Mesendoderm (in vitro differentiated cells): ENCODE data around the gene NECTIN2.
A peak's percentile ranks its signal among the peaks of the same experiment; 100 is the strongest.
"Not testable (repeated sequence)": the region's sequence is repeated elsewhere in the genome, so short reads cannot be mapped to it uniquely, and the experiment has no call there.

Experiments used
- DNase-seq: peaks from one replicate; pipeline ENCODE4 v3.0.0; 2013
- H2AK5ac ChIP-seq: 2 replicates; pipeline ENCODE4 v1.6.1; 2013; ENCODE audit warnings: low read length, inconsistent platforms
- H2BK120ac ChIP-seq: 2 replicates; pipeline ENCODE4 v1.6.1; 2013; ENCODE audit warnings: low read depth, mild to moderate bottlenecking, low read length, moderate library complexity, mixed read lengths
- H2BK15ac ChIP-seq: replicated peaks from 2 replicates; pipeline ENCODE4 v1.6.1; 2013; ENCODE audit warnings: low read depth, mild to moderate bottlenecking, moderate library complexity
- H2BK5ac ChIP-seq: 2 replicates; pipeline ENCODE4 v1.6.1; 2013; ENCODE audit warnings: low read length, inconsistent platforms
- H3K18ac ChIP-seq: 2 replicates; pipeline ENCODE4 v1.6.1; 2013; ENCODE audit warnings: mild to moderate bottlenecking, low read length, mixed read lengths
- H3K23ac ChIP-seq: one replicate; pipeline ENCODE4 v1.6.1; 2013; ENCODE audit warnings: low read length
- H3K27ac ChIP-seq: 2 replicates; pipeline ENCODE4 v1.5.1; 2013; ENCODE audit warnings: low read depth, mild to moderate bottlenecking, inconsistent platforms, low read length, moderate library complexity
- H3K27me3 ChIP-seq: 2 replicates; pipeline ENCODE4 v1.6.1; 2013; ENCODE audit warnings: low read length, control low read depth, mild to moderate bottlenecking, inconsistent platforms; ENCODE audit not compliant: insufficient read depth, poor library complexity
- H3K36me3 ChIP-seq: 2 replicates; pipeline ENCODE4 v1.6.1; 2013; ENCODE audit warnings: low read length, inconsistent platforms; ENCODE audit not compliant: control insufficient read depth, insufficient read depth
- H3K4ac ChIP-seq: one replicate; pipeline ENCODE4 v1.6.1; 2013; ENCODE audit warnings: low read depth, mild to moderate bottlenecking, low read length, moderate library complexity
- H3K4me1 ChIP-seq: 2 replicates; pipeline ENCODE4 v1.6.1; 2013; ENCODE audit warnings: low read depth, low read length, inconsistent platforms; ENCODE audit not compliant: control insufficient read depth
- H3K4me2 ChIP-seq: 2 replicates; pipeline ENCODE4 v1.6.1; 2013; ENCODE audit warnings: low read length
- H3K4me3 ChIP-seq: 2 replicates; pipeline ENCODE4 v1.5.1; 2013; ENCODE audit warnings: mild to moderate bottlenecking, low read length
- H3K56ac ChIP-seq: one replicate; pipeline ENCODE4 v1.6.1; 2013; ENCODE audit warnings: low read length
- H3K79me1 ChIP-seq: 2 replicates; pipeline ENCODE4 v1.6.1; 2013; ENCODE audit warnings: low read length, inconsistent platforms
- H3K79me2 ChIP-seq: 2 replicates; pipeline ENCODE4 v1.6.1; 2013; ENCODE audit warnings: mild to moderate bottlenecking, low read length; ENCODE audit not compliant: control insufficient read depth, insufficient read depth
- H3K9ac ChIP-seq: 2 replicates; pipeline ENCODE4 v1.6.1; 2013; ENCODE audit warnings: low read length, inconsistent platforms
- H4K5ac ChIP-seq: one replicate; pipeline ENCODE4 v1.6.1; 2013; ENCODE audit warnings: low read length
- H4K8ac ChIP-seq: one replicate; pipeline ENCODE4 v1.6.1; 2013; ENCODE audit warnings: low read depth, mild to moderate bottlenecking, control low read depth, low read length, moderate library complexity
- WGBS: extraction: QIAGEN DNeasy Blood & Tissue Kit; methylation state at CpG from one replicate; pipeline ENCODE4 v1.1.7; 2013; ENCODE audit warnings: low lambda C conversion rate, missing lambda C conversion rate; ENCODE audit not compliant: insufficient coverage; ENCODE audit errors: extremely low coverage; 5-methylcytosine and 5-hydroxymethylcytosine counted together

NECTIN2 gene

DNA sequence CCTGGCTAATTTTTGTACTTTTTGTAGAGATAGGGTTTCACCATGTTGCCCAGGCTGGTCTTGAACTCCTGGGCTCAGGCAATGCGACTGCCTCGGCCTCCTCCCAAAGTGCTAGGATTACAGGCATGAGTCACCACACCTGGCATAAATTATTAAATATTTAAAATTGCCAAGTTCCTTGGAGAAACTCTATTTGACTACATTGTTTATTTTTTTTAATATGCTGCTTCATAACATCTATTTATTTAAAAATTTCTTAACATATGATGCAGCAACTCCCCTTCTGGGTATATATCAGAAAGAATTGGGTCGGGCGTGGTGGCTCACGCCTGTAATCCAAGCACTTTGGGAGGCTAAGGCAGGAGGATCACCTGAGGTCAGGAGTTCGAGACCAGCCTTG is 13.2 kb upstream of the NECTIN2 start:
- not testable (repeated sequence) for H3K4ac ChIP-seq, H3K27ac ChIP-seq, H3K56ac ChIP-seq, H3K4me3 ChIP-seq, H3K9ac ChIP-seq, H3K18ac ChIP-seq, H3K79me2 ChIP-seq, H4K8ac ChIP-seq, H2BK120ac ChIP-seq, H2BK5ac ChIP-seq, H3K27me3 ChIP-seq, H3K4me2 ChIP-seq, H3K4me1 ChIP-seq, H3K36me3 ChIP-seq, H2BK15ac ChIP-seq, H3K79me1 ChIP-seq, H2AK5ac ChIP-seq, DNase-seq, H4K5ac ChIP-seq, H3K23ac ChIP-seq
- WGBS: no CpG with 5 or more reads among the region's 6 CpGs

GRCh38 chr19:44834399-44834798 is 11.7 kb upstream of the NECTIN2 start:
- H3K4me1 ChIP-seq, H2BK15ac ChIP-seq, H3K18ac ChIP-seq, H4K5ac ChIP-seq, DNase-seq, H3K56ac ChIP-seq, H3K36me3 ChIP-seq, H2AK5ac ChIP-seq, H3K4me3 ChIP-seq, H3K27me3 ChIP-seq, H3K79me2 ChIP-seq, H3K4me2 ChIP-seq, H2BK5ac ChIP-seq, H3K23ac ChIP-seq, H3K27ac ChIP-seq, H2BK120ac ChIP-seq, H4K8ac ChIP-seq, H3K4ac ChIP-seq, H3K79me1 ChIP-seq, H3K9ac ChIP-seq: not testable (repeated sequence)
- no CpG with 5 or more reads among the region's 8 CpGs for WGBS

GRCh38 chr19:44839276-44839675 is 6.8 kb upstream of the NECTIN2 start:
- Histone ChIP-seq H3K4me2 (no peak overlapping the region), H3K36me3 (no peaks in the 10 kb centered on the region), H2BK120ac (no peak overlapping the region), H3K4me3 (no peak overlapping the region), H3K9ac (no peak overlapping the region), H4K8ac (no peak overlapping the region), H2AK5ac (no peak overlapping the region), H3K27me3 (no peaks in the 10 kb centered on the region), H3K27ac (no peak overlapping the region), H4K5ac (no peak overlapping the region), H3K4me1 (no peaks in the 10 kb centered on the region), H3K79me1 (no peaks in the 10 kb centered on the region), H2BK15ac (no peak overlapping the region), H3K56ac (no peak overlapping the region), H2BK5ac (no peak overlapping the region), H3K18ac (no peak overlapping the region), H3K79me2 (no peaks in the 10 kb centered on the region), H3K4ac (no peak overlapping the region), H3K23ac (no peak overlapping the region)
- peak; percentile 59 for DNase-seq
- no CpG with 5 or more reads among the region's 2 CpGs for WGBS

DNA sequence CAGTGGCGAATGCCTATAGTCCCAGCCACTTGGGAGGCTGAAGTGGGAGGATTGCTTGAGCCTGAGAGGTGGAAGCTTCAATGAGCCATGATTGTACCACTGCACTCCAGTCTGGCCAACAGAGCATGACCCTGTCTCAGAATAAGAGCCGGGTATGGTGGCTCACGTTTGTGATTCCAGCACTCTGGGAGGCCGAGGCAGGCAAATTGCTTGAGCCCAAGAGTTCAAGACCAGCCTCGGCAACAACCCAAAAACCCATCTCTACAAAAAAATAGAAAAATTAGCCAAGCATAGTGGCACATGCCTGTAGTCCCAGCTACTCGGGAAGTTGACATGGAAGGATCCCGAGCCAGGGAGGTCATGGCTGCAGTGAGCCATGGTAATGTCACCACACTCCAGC is 5.3 kb upstream of the NECTIN2 start:
- Histone ChIP-seq H3K18ac (no peak overlapping the region), H3K56ac (no peak overlapping the region), H3K79me2 (no peaks in the 10 kb centered on the region), H3K4me3 (no peak overlapping the region), H2AK5ac (no peak overlapping the region), H3K27me3 (no peaks in the 10 kb centered on the region), H2BK5ac (no peak overlapping the region), H3K23ac (no peak overlapping the region), H4K5ac (no peak overlapping the region), H2BK15ac (no peak overlapping the region), H3K36me3 (no peaks in the 10 kb centered on the region), H2BK120ac (no peak overlapping the region), H3K9ac (no peak overlapping the region), H3K4me1 (no peaks in the 10 kb centered on the region), H3K4me2 (no peak overlapping the region), H3K4ac (no peak overlapping the region), H4K8ac (no peak overlapping the region), H3K27ac (no peak overlapping the region), H3K79me1 (no peaks in the 10 kb centered on the region)
- no peak for DNase-seq
- no CpG with 5 or more reads among the region's 7 CpGs for WGBS

DNA sequence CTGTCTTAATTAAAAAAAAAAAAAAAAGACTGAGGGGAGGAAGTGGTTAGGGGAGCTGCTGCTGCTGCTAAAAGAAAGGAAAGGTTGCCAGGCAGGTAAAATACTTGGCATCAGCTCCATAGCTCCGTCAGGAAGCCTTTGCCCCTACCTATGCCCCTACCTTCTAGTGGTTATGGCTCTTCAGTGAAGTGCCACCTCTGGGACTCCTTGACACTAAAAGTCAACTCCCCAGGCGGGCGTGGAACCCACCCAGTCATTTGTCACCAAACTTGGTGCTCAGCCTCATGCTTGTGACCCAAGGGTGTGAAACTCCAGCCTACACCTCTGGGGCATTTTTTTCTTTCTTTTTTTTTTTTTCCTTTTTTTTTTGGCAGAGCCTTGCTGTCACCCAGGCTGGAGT is 4.9 kb upstream of the NECTIN2 start:
- no peak overlapping the region for H2BK5ac ChIP-seq
- H2AK5ac ChIP-seq: no peak overlapping the region
- no peak overlapping the region for H2BK15ac ChIP-seq
- WGBS: no CpG with 5 or more reads among the region's 3 CpGs
- H3K18ac ChIP-seq: no peak overlapping the region
- no peaks in the 10 kb centered on the region for H3K79me1 ChIP-seq
- no peak overlapping the region for H3K27ac ChIP-seq
- no peaks in the 10 kb centered on the region for H3K79me2 ChIP-seq
- H3K36me3 ChIP-seq: no peaks in the 10 kb centered on the region
- no peak for DNase-seq
- no peak overlapping the region for H3K4me3 ChIP-seq
- H4K8ac ChIP-seq: no peak overlapping the region
- H3K4ac ChIP-seq: no peak overlapping the region
- H3K27me3 ChIP-seq: no peaks in the 10 kb centered on the region
- no peak overlapping the region for H3K9ac ChIP-seq
- no peak overlapping the region for H2BK120ac ChIP-seq
- H3K4me2 ChIP-seq: no peak overlapping the region
- no peak overlapping the region for H4K5ac ChIP-seq
- H3K56ac ChIP-seq: no peak overlapping the region
- no peaks in the 10 kb centered on the region for H3K4me1 ChIP-seq
- no peak overlapping the region for H3K23ac ChIP-seq

GRCh38 chr19:44845286-44845611 is 848 bp upstream of the NECTIN2 start:
- no peak overlapping the region for H4K8ac ChIP-seq
- no peak overlapping the region for H3K27ac ChIP-seq
- no peaks in the 10 kb centered on the region for H3K36me3 ChIP-seq
- no peak overlapping the region for H3K18ac ChIP-seq
- WGBS: no CpG with 5 or more reads among the region's 12 CpGs
- H3K23ac ChIP-seq: no peak overlapping the region
- no peaks in the 10 kb centered on the region for H3K27me3 ChIP-seq
- no peak overlapping the region for H3K4me3 ChIP-seq
- no peak for DNase-seq
- no peak overlapping the region for H3K9ac ChIP-seq
- no peak overlapping the region for H2BK5ac ChIP-seq
- peaks cover 4% of the 10 kb centered on the region for H3K79me1 ChIP-seq
- H3K4ac ChIP-seq: no peak overlapping the region
- no peak overlapping the region for H3K4me2 ChIP-seq
- H2BK120ac ChIP-seq: no peak overlapping the region
- H2BK15ac ChIP-seq: no peak overlapping the region
- no peak overlapping the region for H4K5ac ChIP-seq
- peaks cover 7% of the 10 kb centered on the region for H3K4me1 ChIP-seq
- H3K79me2 ChIP-seq: peaks cover 33% of the 10 kb centered on the region
- peak overlapping the region; percentile 97 for H3K56ac ChIP-seq
- no peak overlapping the region for H2AK5ac ChIP-seq
